H1 (cell line): ENCODE data around the gene PRR33.

Experiments
- ASH2L ChIP-seq: fragments of 200-600, 300-600 bp; sonication (generic); IDR thresholded peaks from one replicate; pipeline ENCODE4 v1.7.1; 2017; ENCODE audit warnings: low read length
- BACH1 ChIP-seq: IDR thresholded peaks from 2 replicates; pipeline ENCODE4 v1.6.1; 2012; ENCODE audit warnings: low read length, improper control_type of control experiment
- EP300 ChIP-seq, 2 experiments: IDR thresholded peaks; 1 replicate in 1 of 2; 2 replicates in 1 of 2; pipeline ENCODE4 v1.6.1; 2011 to 2012; ENCODE audit warnings: low read depth in 2 of 2, low read length in 2 of 2, mild to moderate bottlenecking in 2 of 2, borderline replicate concordance in 1 of 2, inconsistent platforms in 1 of 2, moderate library complexity in 1 of 2
- EZH2 ChIP-seq: fragments of 200-600 bp; sonication (generic); IDR thresholded peaks from 2 replicates; pipeline ENCODE4 v1.7.1; 2012; ENCODE audit warnings: low read depth, mild to moderate bottlenecking, moderate library complexity, low read length, inconsistent platforms; ENCODE audit not compliant: severe bottlenecking
- HDAC2 ChIP-seq, 2 experiments: fragments of 300-600 bp in 1 of 2; sonication (generic) in 1 of 2; IDR thresholded peaks; 2 replicates each; pipeline ENCODE4 v1.6.1; 2011 to 2012; ENCODE audit warnings: low read depth in 2 of 2, low read length in 2 of 2, mild to moderate bottlenecking in 2 of 2, moderate library complexity in 2 of 2, borderline replicate concordance in 1 of 2, inconsistent platforms in 1 of 2
- HDAC6 ChIP-seq: IDR thresholded peaks from one replicate; pipeline ENCODE4 v1.7.1; 2012; ENCODE audit warnings: low read depth, mild to moderate bottlenecking, inconsistent platforms, low read length, moderate library complexity
- POLR2A ChIP-seq, 2 experiments: IDR thresholded peaks; 1 replicate in 1 of 2; 2 replicates in 1 of 2; pipeline ENCODE4 v1.6.1; 2011; ENCODE audit warnings: low read depth in 2 of 2, low read length in 2 of 2, mild to moderate bottlenecking in 2 of 2; ENCODE audit errors: control extremely low read depth in 1 of 2
- RFX5 ChIP-seq: IDR thresholded peaks from 2 replicates; pipeline ENCODE4 v1.6.1; 2011; ENCODE audit warnings: low read depth, low read length, improper control_type of control experiment, borderline replicate concordance
- SP1 ChIP-seq: IDR thresholded peaks from 2 replicates; pipeline ENCODE4 v1.6.1; 2011; ENCODE audit warnings: low read depth, low read length
- TAF1 ChIP-seq: IDR thresholded peaks from 2 replicates; pipeline ENCODE4 v1.6.1; 2011; ENCODE audit warnings: mild to moderate bottlenecking, low read depth, low read length
- TEAD4 ChIP-seq: IDR thresholded peaks from 2 replicates; pipeline ENCODE4 v1.6.1; 2012; ENCODE audit warnings: low read depth, low read length, inconsistent platforms, mixed read lengths
- TF ChIP-seq, protein P1 (sequence below), 3 experiments: IDR thresholded peaks; 1 replicate in 2 of 3; 2 replicates in 1 of 3; pipeline versions ENCODE4 v1.5.1 to v1.6.1; 2011; ENCODE audit warnings: low read length in 3 of 3, mild to moderate bottlenecking in 3 of 3, inconsistent platforms in 2 of 3, low read depth in 1 of 3, moderate library complexity in 1 of 3; ENCODE audit not compliant: insufficient read depth in 1 of 3; ENCODE audit errors: control extremely low read depth in 1 of 3

DNA sequence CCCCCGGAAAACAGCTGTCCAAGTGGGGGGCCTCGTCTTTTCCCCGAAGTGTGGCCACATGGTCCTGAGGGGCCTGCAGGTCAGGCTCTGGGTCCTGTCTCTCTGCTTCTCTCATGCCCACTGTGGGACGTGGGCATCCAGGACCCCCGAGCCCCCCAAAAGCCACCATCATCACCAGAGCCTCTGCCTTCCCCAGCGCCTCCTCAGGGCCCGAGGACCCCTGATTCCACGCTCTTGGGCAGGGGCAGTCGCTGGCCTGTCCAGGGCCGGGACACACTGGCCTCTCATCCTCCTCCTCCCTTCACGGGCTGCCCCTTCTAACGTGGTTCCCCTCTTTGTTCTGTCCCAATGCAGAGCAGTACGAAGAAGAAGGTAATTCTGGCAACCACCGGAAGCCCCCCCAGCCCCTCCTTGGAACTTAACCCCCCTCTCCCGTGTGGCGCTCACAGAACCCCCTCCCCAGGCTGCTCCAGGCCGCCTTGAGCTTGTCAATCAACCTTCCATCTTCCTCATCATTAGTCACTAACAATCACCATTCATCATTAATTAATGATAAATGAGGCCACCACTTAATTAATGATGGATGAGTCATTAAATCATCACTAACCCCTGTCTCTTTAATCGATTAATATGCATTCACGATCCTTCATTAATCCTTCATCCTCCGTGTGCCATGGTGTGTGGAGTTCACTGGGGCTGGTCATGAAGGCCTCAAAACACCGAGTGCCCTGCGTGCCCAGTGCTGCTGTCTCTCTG lies 31.7 kb upstream of the PRR33 start:
- TF ChIP-seq, protein P1, sequence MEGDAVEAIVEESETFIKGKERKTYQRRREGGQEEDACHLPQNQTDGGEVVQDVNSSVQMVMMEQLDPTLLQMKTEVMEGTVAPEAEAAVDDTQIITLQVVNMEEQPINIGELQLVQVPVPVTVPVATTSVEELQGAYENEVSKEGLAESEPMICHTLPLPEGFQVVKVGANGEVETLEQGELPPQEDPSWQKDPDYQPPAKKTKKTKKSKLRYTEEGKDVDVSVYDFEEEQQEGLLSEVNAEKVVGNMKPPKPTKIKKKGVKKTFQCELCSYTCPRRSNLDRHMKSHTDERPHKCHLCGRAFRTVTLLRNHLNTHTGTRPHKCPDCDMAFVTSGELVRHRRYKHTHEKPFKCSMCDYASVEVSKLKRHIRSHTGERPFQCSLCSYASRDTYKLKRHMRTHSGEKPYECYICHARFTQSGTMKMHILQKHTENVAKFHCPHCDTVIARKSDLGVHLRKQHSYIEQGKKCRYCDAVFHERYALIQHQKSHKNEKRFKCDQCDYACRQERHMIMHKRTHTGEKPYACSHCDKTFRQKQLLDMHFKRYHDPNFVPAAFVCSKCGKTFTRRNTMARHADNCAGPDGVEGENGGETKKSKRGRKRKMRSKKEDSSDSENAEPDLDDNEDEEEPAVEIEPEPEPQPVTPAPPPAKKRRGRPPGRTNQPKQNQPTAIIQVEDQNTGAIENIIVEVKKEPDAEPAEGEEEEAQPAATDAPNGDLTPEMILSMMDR (IDR thresholded peaks at IDR 0.05; ENCODE audit: control extremely low read depth in 1 of 3, insufficient read depth in 1 of 3, low read depth in 1 of 3, low read length in 3 of 3) = no peak
- TF ChIP-seq POLR2A (IDR thresholded peaks at IDR 0.05; ENCODE audit: control extremely low read depth in 1 of 2, low read depth in 2 of 2, low read length in 2 of 2) (no peak), HDAC6 (no peak), EP300 (IDR thresholded peaks at IDR 0.05; ENCODE audit: borderline replicate concordance in 1 of 2, low read depth in 2 of 2, low read length in 2 of 2) (no peak), RFX5 (no peak), ASH2L (no peak), EZH2 (no peak), TAF1 (no peak), SP1 (no peak), BACH1 (no peak), TEAD4 (no peak), HDAC2 (IDR thresholded peaks at IDR 0.05; ENCODE audit: borderline replicate concordance in 1 of 2, low read depth in 2 of 2, low read length in 2 of 2) (no peak)
